A673 (cell line): ENCODE measurements around the gene TCEAL3. TPM values are rescaled to one million over a fixed set of nuclear protein-coding genes. Genes with fewer than 3 reads are reported as not detected.

Experiments
- BruUV-seq: library from RNA; stranded (reverse); fragments of 400-500 nt; replicated peaks from 2 replicates; lab custom pipeline; 2021; lab: Mats Ljungman, UMichigan
- CTCF ChIA-PET: fragments of 300-600 bp; sonication (Branson Sonifier 250); formaldehyde crosslinking; loops from one replicate; lab custom pipeline; 2022; ENCODE audit warnings: antibody characterized with exemption; lab: Charles Lee
- POLR2A ChIA-PET: fragments of 300-600 bp; sonication (Branson Sonifier 250); formaldehyde crosslinking; loops from one replicate; lab custom pipeline; 2022; ENCODE audit warnings: antibody characterized with exemption; ENCODE audit not compliant: low non-redundant PET; lab: Charles Lee
- DNase-seq: peaks from one replicate; pipeline ENCODE4 v3.0.0-alpha.2; 2015; ENCODE audit warnings: low spot score
- H3K27ac ChIP-seq: fragments of 200-600 bp; sonication (generic); 2 replicates; pipeline ENCODE4 v1.5.1; 2016; ENCODE audit warnings: mixed run types, low read depth, mild to moderate bottlenecking, mixed read lengths, antibody characterized with exemption, low read length; ENCODE audit not compliant: poor library complexity, severe bottlenecking
- H3K27me3 ChIP-seq: fragments of 200-600 bp; sonication (generic); replicated peaks from 2 replicates; pipeline ENCODE4 v1.6.1; 2017; ENCODE audit warnings: mixed run types, low read depth, mild to moderate bottlenecking, mixed read lengths, antibody characterized with exemption, low read length; ENCODE audit not compliant: insufficient read depth, poor library complexity
- H3K36me3 ChIP-seq: fragments of 200-600 bp; sonication (generic); 2 replicates; pipeline ENCODE4 v1.6.1; 2016; ENCODE audit warnings: mixed run types, mild to moderate bottlenecking, mixed read lengths, antibody characterized with exemption, low read length; ENCODE audit not compliant: insufficient read depth, poor library complexity, severe bottlenecking
- H3K4me1 ChIP-seq: fragments of 200-600 bp; sonication (generic); 2 replicates; pipeline ENCODE4 v1.6.1; 2017; ENCODE audit warnings: mixed run types, mild to moderate bottlenecking, mixed read lengths, antibody characterized with exemption, low read length; ENCODE audit not compliant: insufficient read depth, poor library complexity, severe bottlenecking
- H3K4me3 ChIP-seq: fragments of 200-600 bp; sonication (generic); 2 replicates; pipeline ENCODE4 v1.5.1; 2016; ENCODE audit warnings: low read depth, mixed run types, mild to moderate bottlenecking, mixed read lengths, low read length; ENCODE audit not compliant: poor library complexity, severe bottlenecking
- H3K9me3 ChIP-seq: fragments of 200-600 bp; sonication (generic); 2 replicates; pipeline ENCODE4 v1.6.1; 2016; ENCODE audit warnings: mixed run types, low read depth, mild to moderate bottlenecking, mixed read lengths, antibody characterized with exemption, low read length; ENCODE audit not compliant: poor library complexity, severe bottlenecking
- CTCF ChIP-seq: fragments of 300-800, 200-600 bp; sonication (generic); conservative IDR thresholded peaks from 2 replicates; pipeline ENCODE4 v1.5.1; 2017; ENCODE audit warnings: low read depth, mild to moderate bottlenecking, antibody characterized with exemption, low read length, moderate library complexity, mixed read lengths
- EZH2 ChIP-seq: fragments of 200-600 bp; sonication (generic); IDR thresholded peaks from 2 replicates; pipeline ENCODE4 v1.6.1; 2017; ENCODE audit warnings: borderline replicate concordance, low read depth, mild to moderate bottlenecking, mixed read lengths, antibody characterized with exemption, low read length; ENCODE audit not compliant: poor library complexity, severe bottlenecking
- intact Hi-C: fragments of 100-400 bp; cut with micrococcal nuclease; formaldehyde crosslinking; loops from one replicate; pipeline ENCODE4 v1.10.0; 2022; ENCODE audit not compliant: unreplicated experiment
- total RNA-seq: library from RNA; stranded (reverse); gene quantifications from 2 replicates; pipeline ENCODE4 v1.2.3, GENCODE V29; 2021

The TCEAL3 gene
- total RNA-seq, 1 experiment from 2014 or later, result 12.1 TPM

GRCh38 chrX:103565197-103565596 lies 42.6 kb upstream of the TCEAL3 start:
- intact Hi-C loops, result no loop called here
- TF ChIP-seq CTCF, result no peak
- TF ChIP-seq EZH2, result no peak
- ChIA-PET POLR2A (no interaction called here), CTCF (no interaction called here)
- no TSS peak for BruUV-seq
- H3K27ac ChIP-seq, result no peak overlapping the region
- no peak overlapping the region for H3K4me3 ChIP-seq
- no peaks in the 10 kb centered on the region for H3K9me3 ChIP-seq
- no peak for DNase-seq
- no peaks in the 10 kb centered on the region for H3K4me1 ChIP-seq
- H3K36me3 ChIP-seq, result no peaks in the 10 kb centered on the region
- H3K27me3 ChIP-seq, result peaks cover 4% of the 10 kb centered on the region

DNA sequence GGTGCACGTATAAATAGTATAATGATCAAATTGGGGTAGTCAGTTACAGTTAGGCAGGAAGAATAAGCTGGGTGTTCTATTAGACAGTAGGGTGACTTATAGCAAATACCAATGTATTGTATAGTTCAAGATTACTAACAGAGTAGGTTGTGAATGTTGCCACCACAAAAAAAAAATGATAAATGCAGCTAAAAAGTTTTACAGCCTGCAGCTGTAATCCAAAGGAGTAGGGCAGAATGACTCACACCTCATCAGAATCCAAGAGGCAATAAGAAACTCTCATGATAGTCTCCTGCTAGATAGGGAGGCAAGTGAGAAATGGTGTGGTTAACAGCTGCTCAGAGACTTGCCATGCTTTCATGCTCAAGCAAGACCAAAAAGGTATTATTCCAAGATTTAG lies 42.0 kb upstream of the TCEAL3 start:
- ChIA-PET CTCF (no interaction called here), POLR2A (no interaction called here)
- BruUV-seq, result no TSS peak
- intact Hi-C loops, result no loop called here
- Histone ChIP-seq H3K4me1 (no peaks in the 10 kb centered on the region), H3K27ac (no peak overlapping the region), H3K27me3 (peaks cover 4% of the 10 kb centered on the region), H3K36me3 (no peaks in the 10 kb centered on the region), H3K4me3 (no peak overlapping the region), H3K9me3 (no peaks in the 10 kb centered on the region)
- no peak for TF ChIP-seq CTCF
- no peak for TF ChIP-seq EZH2
- no peak for DNase-seq

DNA sequence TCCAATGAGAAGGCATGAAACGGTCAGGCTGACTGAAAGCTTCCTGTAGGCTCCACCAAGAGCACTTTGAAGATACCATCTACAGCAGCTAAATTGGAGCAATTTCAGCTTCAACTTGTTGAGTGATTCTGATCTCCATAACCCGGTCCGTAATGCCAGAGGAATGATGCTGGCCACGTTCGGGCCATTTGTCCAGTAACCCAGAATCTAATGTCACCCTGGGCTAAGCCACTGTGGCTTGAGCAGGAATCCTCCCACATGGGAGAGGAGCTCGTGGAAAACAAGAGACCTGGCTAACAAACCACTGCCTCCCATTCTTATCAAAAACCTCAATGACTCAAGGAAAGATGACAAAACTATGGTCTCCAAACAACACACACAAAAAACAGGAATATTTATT lies 36.6 kb upstream of the TCEAL3 start:
- intact Hi-C loops, result no loop called here
- H3K4me1 ChIP-seq, result no peaks in the 10 kb centered on the region
- TF ChIP-seq EZH2 (no peak), CTCF (no peak)
- no peak overlapping the region for H3K4me3 ChIP-seq
- H3K9me3 ChIP-seq, result no peaks in the 10 kb centered on the region
- peaks cover 9% of the 10 kb centered on the region for H3K27me3 ChIP-seq
- CTCF ChIA-PET, result no interaction called here
- no peak overlapping the region for H3K27ac ChIP-seq
- no peak for DNase-seq
- BruUV-seq, result no TSS peak
- no peaks in the 10 kb centered on the region for H3K36me3 ChIP-seq
- POLR2A ChIA-PET, result interaction anchor here (0.5 kb wide), 1 partner anchor 89 kb away, joined by 3 read pairs; no protein-coding TSS in a partner anchor
